ENCODE results near the gene CNTN5.

Gene CNTN5

DNA sequence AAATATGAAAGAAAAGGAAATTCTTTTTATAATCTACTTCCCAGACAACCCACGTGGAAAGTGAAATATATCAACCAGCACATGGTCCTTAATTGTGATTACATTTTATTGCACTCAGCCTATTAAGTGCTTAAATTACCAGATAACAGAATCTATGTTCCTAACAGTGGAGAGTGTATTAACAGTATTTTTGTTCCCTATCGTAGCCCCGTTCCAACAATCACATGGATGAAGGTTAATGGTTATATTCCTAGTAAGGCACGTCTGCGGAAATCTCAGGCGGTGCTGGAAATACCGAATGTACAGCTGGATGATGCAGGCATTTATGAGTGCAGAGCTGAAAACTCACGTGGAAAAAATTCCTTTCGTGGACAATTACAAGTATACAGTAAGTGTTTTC, 1040.3 kb downstream of the CNTN5 start:
- TF ChIP-seq REST (IDR thresholded peaks at IDR 0.05; ENCODE audit: low read depth) (no peak), FOXM1 (IDR thresholded peaks at IDR 0.05; ENCODE audit: borderline replicate concordance, low read depth) (no peak), CREB1 (IDR thresholded peaks at IDR 0.05; ENCODE audit: low read depth) (no peak)

- no peak for TF ChIP-seq TAF1 (IDR thresholded peaks at IDR 0.05; ENCODE audit: low read depth)
Observed at GRCh38 chr11:100066399-100066798, 1045.7 kb downstream of the CNTN5 start.

GRCh38 chr11:100068116-100068515, 1047.4 kb downstream of the CNTN5 start:
- no peak for TF ChIP-seq TAF1 (IDR thresholded peaks at IDR 0.05; ENCODE audit: low read depth)
- no peak for TF ChIP-seq CREB1 (IDR thresholded peaks at IDR 0.05; ENCODE audit: low read depth)
- no peak for TF ChIP-seq REST (IDR thresholded peaks at IDR 0.05; ENCODE audit: low read depth)
- TF ChIP-seq TEAD4 (IDR thresholded peaks at IDR 0.05): no peak
- no peak for TF ChIP-seq USF1 (IDR thresholded peaks at IDR 0.05)
- no peak for TF ChIP-seq TCF12 (IDR thresholded peaks at IDR 0.05; ENCODE audit: low read depth)
- no peak for TF ChIP-seq NFIC (IDR thresholded peaks at IDR 0.05)
- TF ChIP-seq YY1 (IDR thresholded peaks at IDR 0.05; ENCODE audit: low read depth): no peak
- no peak for TF ChIP-seq EP300 (IDR thresholded peaks at IDR 0.05; ENCODE audit: borderline replicate concordance)

DNA sequence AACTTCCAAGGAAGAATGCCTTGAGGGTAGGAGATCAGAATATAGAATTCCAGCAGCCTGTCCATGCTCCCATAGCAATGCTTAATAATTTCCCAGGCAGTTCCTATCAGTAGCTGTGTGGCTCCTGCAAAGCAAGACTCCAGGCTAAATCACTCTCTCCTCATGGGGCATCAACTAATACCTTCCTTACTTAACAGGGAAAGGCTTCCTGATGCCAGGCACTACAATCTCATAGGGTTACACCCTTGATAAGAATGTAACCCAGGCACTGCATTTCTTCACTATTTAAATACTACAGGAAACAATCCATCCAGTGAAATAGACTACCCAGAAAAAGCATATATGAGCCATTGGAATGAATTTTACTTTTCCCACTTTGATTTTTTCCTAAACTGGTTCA, 1051.4 kb downstream of the CNTN5 start:
- TF ChIP-seq TAF1 (IDR thresholded peaks at IDR 0.05; ENCODE audit: low read depth) (no peak), EP300 (IDR thresholded peaks at IDR 0.05; ENCODE audit: borderline replicate concordance) (no peak), YY1 (IDR thresholded peaks at IDR 0.05; ENCODE audit: low read depth) (no peak), TEAD4 (IDR thresholded peaks at IDR 0.05) (no peak), ZBTB7A (IDR thresholded peaks at IDR 0.05; ENCODE audit: low read depth) (no peak), USF1 (IDR thresholded peaks at IDR 0.05) (no peak), TCF12 (IDR thresholded peaks at IDR 0.05; ENCODE audit: low read depth) (no peak), MAX (IDR thresholded peaks at IDR 0.05) (no peak), EGR1 (IDR thresholded peaks at IDR 0.05) (no peak), NFIC (IDR thresholded peaks at IDR 0.05) (no peak)

DNA sequence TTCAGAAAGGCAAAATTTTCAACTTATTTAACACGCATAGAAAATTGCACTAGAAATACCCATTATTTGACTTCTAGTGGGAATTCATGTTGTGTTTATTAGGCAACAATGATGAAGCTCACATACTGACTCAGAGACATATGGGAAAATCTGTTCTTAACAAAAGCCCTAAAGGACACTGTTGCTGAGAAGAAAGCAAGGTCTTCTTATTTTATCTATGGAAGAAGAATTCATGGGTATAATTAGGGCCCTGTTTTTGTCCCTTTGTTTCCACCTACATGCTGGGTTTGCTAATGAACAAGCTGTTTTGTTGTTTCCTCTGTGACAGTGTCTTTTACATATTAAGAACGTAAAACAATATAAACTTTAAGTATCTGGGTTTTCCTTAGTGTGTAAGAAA, 1059.6 kb downstream of the CNTN5 start:
- TF ChIP-seq USF1 (IDR thresholded peaks at IDR 0.05) (no peak), FOXM1 (IDR thresholded peaks at IDR 0.05; ENCODE audit: borderline replicate concordance, low read depth) (no peak), NFIC (IDR thresholded peaks at IDR 0.05) (no peak), EGR1 (IDR thresholded peaks at IDR 0.05) (no peak), MAX (IDR thresholded peaks at IDR 0.05) (no peak), RAD21 (IDR thresholded peaks at IDR 0.05; ENCODE audit: low read depth) (no peak), YY1 (IDR thresholded peaks at IDR 0.05; ENCODE audit: low read depth) (no peak)

- no peak for TF ChIP-seq EP300 (IDR thresholded peaks at IDR 0.05; ENCODE audit: borderline replicate concordance)
- TF ChIP-seq EGR1 (IDR thresholded peaks at IDR 0.05): no peak
- TF ChIP-seq YY1 (IDR thresholded peaks at IDR 0.05; ENCODE audit: low read depth): no peak
- TF ChIP-seq TAF1 (IDR thresholded peaks at IDR 0.05; ENCODE audit: low read depth): no peak
- TF ChIP-seq ZBTB7A (IDR thresholded peaks at IDR 0.05; ENCODE audit: low read depth): no peak
- no peak for TF ChIP-seq TCF12 (IDR thresholded peaks at IDR 0.05; ENCODE audit: low read depth)
- no peak for TF ChIP-seq REST (IDR thresholded peaks at IDR 0.05; ENCODE audit: low read depth)
- no peak for TF ChIP-seq TEAD4 (IDR thresholded peaks at IDR 0.05)
Observed at GRCh38 chr11:100080821-100081220, 1060.1 kb downstream of the CNTN5 start.

Data from Ishikawa (cell line).